Measurements from ENCODE around the gene TRIM33.

- TF ChIP-seq CTCF (IDR thresholded peaks at IDR 0.05 in 4 of 5, conservative IDR thresholded peaks at IDR 0.05 in 1 of 5) (no peak), POLR2A (IDR thresholded peaks at IDR 0.05) (no peak)
Observed at GRCh38 chr1:114388432-114389003, 122.5 kb downstream of the TRIM33 start.
